NCI-H510A treated with DMSO at 0.1 percent for 48 hours (cell line): ENCODE measurements around the gene EYS.

Experiments used
- DNase-seq: peaks from one replicate; lab custom pipeline; 2025; lab: John Stamatoyannopoulos, UW

EYS gene

GRCh38 chr6:64591676-64592036 is 1115.4 kb downstream of the EYS start:
- no peak for DNase-seq

- DNase-seq = no peak
These were observed 1115.9 kb downstream of the EYS start for GRCh38 chr6:64590965-64591675.

GRCh38 chr6:64589961-64590360 is 1117.1 kb downstream of the EYS start:
- no peak for DNase-seq

- no peak for DNase-seq
These were observed 1126.7 kb downstream of the EYS start for GRCh38 chr6:64580346-64580745.

- DNase-seq = no peak
These were observed 1153.7 kb downstream of the EYS start for GRCh38 chr6:64553249-64553786.

- no peak for DNase-seq
These were observed 1159.3 kb downstream of the EYS start for GRCh38 chr6:64547594-64548268.

GRCh38 chr6:64539917-64540316 is 1167.1 kb downstream of the EYS start:
- DNase-seq = no peak

- no peak for DNase-seq
These were observed 1168.3 kb downstream of the EYS start for GRCh38 chr6:64538722-64539121.

- no peak for DNase-seq
These were observed 1179.1 kb downstream of the EYS start for GRCh38 chr6:64527899-64528298.

GRCh38 chr6:64522859-64523258 is 1184.2 kb downstream of the EYS start:
- DNase-seq = no peak

GRCh38 chr6:64520050-64520449 is 1187.0 kb downstream of the EYS start:
- DNase-seq = no peak

GRCh38 chr6:64516393-64516792 is 1190.6 kb downstream of the EYS start:
- DNase-seq = no peak

- no peak for DNase-seq
These were observed 1199.4 kb downstream of the EYS start for GRCh38 chr6:64507661-64508060.

GRCh38 chr6:64505312-64505711 is 1201.7 kb downstream of the EYS start:
- DNase-seq = no peak

GRCh38 chr6:64504503-64504902 is 1202.5 kb downstream of the EYS start:
- DNase-seq = no peak

- no peak for DNase-seq
These were observed 1204.2 kb downstream of the EYS start for GRCh38 chr6:64502801-64503200.

- no peak for DNase-seq
These were observed 1209.4 kb downstream of the EYS start for GRCh38 chr6:64497634-64498033.

GRCh38 chr6:64489763-64490162 is 1217.3 kb downstream of the EYS start:
- DNase-seq = no peak

GRCh38 chr6:64486578-64487351 is 1220.3 kb downstream of the EYS start:
- no peak for DNase-seq

GRCh38 chr6:64483956-64484499 is 1223.0 kb downstream of the EYS start:
- DNase-seq = no peak

GRCh38 chr6:64482631-64483030 is 1224.4 kb downstream of the EYS start:
- DNase-seq = no peak

GRCh38 chr6:64479134-64479533 is 1227.9 kb downstream of the EYS start:
- DNase-seq = no peak

GRCh38 chr6:64477391-64477790 is 1229.6 kb downstream of the EYS start:
- no peak for DNase-seq
